ENCODE data around the gene PRICKLE2. TPM values are rescaled to one million over a fixed set of nuclear protein-coding genes. Genes with fewer than 3 reads are reported as not detected.

The PRICKLE2 gene
- total and polyA plus RNA-seq, 2 experiments from 2014 or later, result 8.5 to 30.3 TPM

GRCh38 chr3:64133272-64133671 lies 92.0 kb downstream of the PRICKLE2 start:
- Histone ChIP-seq H3K36me3 (replicated peaks; ENCODE audit: insufficient read depth, low read depth) (no peaks in the 10 kb centered on the region), H3K79me2 (no peaks in the 10 kb centered on the region), H3K27me3 (no peaks in the 10 kb centered on the region), H4K20me1 (ENCODE audit: insufficient read depth, poor library complexity, severe bottlenecking) (no peaks in the 10 kb centered on the region), H3K4me1 (ENCODE audit: insufficient read depth) (peaks cover 9% of the 10 kb centered on the region), H3K9me2 (replicated peaks; ENCODE audit: insufficient read depth) (no peaks in the 10 kb centered on the region), H3K4me2 (no peak overlapping the region), H3K27ac (no peak overlapping the region), H3K4me3 (no peak overlapping the region), H3K9me3 (ENCODE audit: low read depth) (no peaks in the 10 kb centered on the region), H2AFZ (no peak overlapping the region)
- no peak for DNase-seq (ENCODE audit: low spot score)
- WGBS (ENCODE audit: low lambda C conversion rate, missing lambda C conversion rate), result 55% methylated on average over 2 of the region's 2 CpGs
- TF ChIP-seq EZH2phosphoT487 (IDR thresholded peaks at IDR 0.05; ENCODE audit: low read depth, severe bottlenecking, unreplicated experiment) (no peak), EZH2 (IDR thresholded peaks at IDR 0.05; ENCODE audit: borderline replicate concordance) (no peak), CTCF (IDR thresholded peaks at IDR 0.05; ENCODE audit: poor library complexity) (no peak)

- H3K79me2 ChIP-seq, result no peaks in the 10 kb centered on the region
- TF ChIP-seq EZH2phosphoT487 (IDR thresholded peaks at IDR 0.05; ENCODE audit: low read depth, severe bottlenecking, unreplicated experiment), result no peak
- no peak for TF ChIP-seq EZH2 (IDR thresholded peaks at IDR 0.05; ENCODE audit: borderline replicate concordance)
- no peak for TF ChIP-seq CTCF (IDR thresholded peaks at IDR 0.05; ENCODE audit: poor library complexity)
- no peak overlapping the region for H3K27ac ChIP-seq
- H3K4me2 ChIP-seq, result no peak overlapping the region
- no peak overlapping the region for H3K4me3 ChIP-seq
- peak; percentile 13 for DNase-seq (ENCODE audit: low spot score)
- no peaks in the 10 kb centered on the region for H3K9me2 ChIP-seq (replicated peaks; ENCODE audit: insufficient read depth)
- no peaks in the 10 kb centered on the region for H3K27me3 ChIP-seq
- H2AFZ ChIP-seq, result no peak overlapping the region
- H3K9me3 ChIP-seq (ENCODE audit: low read depth), result no peaks in the 10 kb centered on the region
- 55% methylated on average over 2 of the region's 2 CpGs for WGBS (ENCODE audit: low lambda C conversion rate, missing lambda C conversion rate)
- no peaks in the 10 kb centered on the region for H3K36me3 ChIP-seq (replicated peaks; ENCODE audit: insufficient read depth, low read depth)
- peaks cover 9% of the 10 kb centered on the region for H3K4me1 ChIP-seq (ENCODE audit: insufficient read depth)
- no peaks in the 10 kb centered on the region for H4K20me1 ChIP-seq (ENCODE audit: insufficient read depth, poor library complexity, severe bottlenecking)
Observed at GRCh38 chr3:64131725-64132469, 93.4 kb downstream of the PRICKLE2 start.

- H3K4me2 ChIP-seq, result no peak overlapping the region
- no peak for TF ChIP-seq EZH2 (IDR thresholded peaks at IDR 0.05; ENCODE audit: borderline replicate concordance)
- no peak for TF ChIP-seq EZH2phosphoT487 (IDR thresholded peaks at IDR 0.05; ENCODE audit: low read depth, severe bottlenecking, unreplicated experiment)
- TF ChIP-seq CTCF (IDR thresholded peaks at IDR 0.05; ENCODE audit: poor library complexity), result no peak
- no peaks in the 10 kb centered on the region for H4K20me1 ChIP-seq (ENCODE audit: insufficient read depth, poor library complexity, severe bottlenecking)
- DNase-seq (ENCODE audit: low spot score), result no peak
- H2AFZ ChIP-seq, result no peak overlapping the region
- H3K27me3 ChIP-seq, result no peaks in the 10 kb centered on the region
- H3K9me3 ChIP-seq (ENCODE audit: low read depth), result no peaks in the 10 kb centered on the region
- 95% methylated on average over 1 of the region's 1 CpG for WGBS (ENCODE audit: low lambda C conversion rate, missing lambda C conversion rate)
- no peak overlapping the region for H3K4me3 ChIP-seq
- H3K9me2 ChIP-seq (replicated peaks; ENCODE audit: insufficient read depth), result no peaks in the 10 kb centered on the region
- H3K27ac ChIP-seq, result no peak overlapping the region
- peaks cover 9% of the 10 kb centered on the region for H3K4me1 ChIP-seq (ENCODE audit: insufficient read depth)
- H3K36me3 ChIP-seq (replicated peaks; ENCODE audit: insufficient read depth, low read depth), result no peaks in the 10 kb centered on the region
- H3K79me2 ChIP-seq, result no peaks in the 10 kb centered on the region
Observed at GRCh38 chr3:64130436-64130835, 94.8 kb downstream of the PRICKLE2 start.

All from hepatocyte (in vitro differentiated cells).